ENCODE data around the gene RASA3. TPM values are rescaled to one million over a fixed set of nuclear protein-coding genes. Genes with fewer than 3 reads are reported as not detected.

The RASA3 gene
- total and polyA plus RNA-seq, 10 of the 15 experiments (the other 5 are each of a cell fraction or from before 2014, with no cell fraction given), result 0.79 to 33.9 (median 17.6) TPM

DNA sequence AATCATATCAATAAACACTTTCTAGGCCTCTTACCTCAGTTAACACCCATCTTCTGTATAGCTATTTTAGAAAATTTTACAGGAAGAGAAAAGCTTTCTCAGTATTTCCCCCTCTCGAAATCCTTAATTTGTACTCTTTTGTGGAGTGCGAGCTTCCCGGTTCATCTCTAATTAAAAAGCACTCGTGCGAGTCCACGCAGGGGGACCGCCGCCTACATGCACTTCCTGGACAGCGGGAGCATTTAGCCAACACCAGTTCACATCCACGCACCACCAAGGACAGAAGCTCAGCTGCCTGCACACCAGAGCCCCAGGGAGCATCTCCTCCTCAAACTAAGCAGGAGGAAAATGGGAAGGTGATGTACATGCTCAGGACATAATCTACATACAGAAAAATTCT lies 60.0 kb downstream of the RASA3 start (continued):
- TF ChIP-seq HDAC6 (IDR thresholded peaks at IDR 0.05; ENCODE audit: unreplicated experiment) (no peak), GABPA (IDR thresholded peaks at IDR 0.05; ENCODE audit: low read depth) (no peak), JUND (IDR thresholded peaks at IDR 0.05; ENCODE audit: low read depth, low read length) (no peak)

DNA sequence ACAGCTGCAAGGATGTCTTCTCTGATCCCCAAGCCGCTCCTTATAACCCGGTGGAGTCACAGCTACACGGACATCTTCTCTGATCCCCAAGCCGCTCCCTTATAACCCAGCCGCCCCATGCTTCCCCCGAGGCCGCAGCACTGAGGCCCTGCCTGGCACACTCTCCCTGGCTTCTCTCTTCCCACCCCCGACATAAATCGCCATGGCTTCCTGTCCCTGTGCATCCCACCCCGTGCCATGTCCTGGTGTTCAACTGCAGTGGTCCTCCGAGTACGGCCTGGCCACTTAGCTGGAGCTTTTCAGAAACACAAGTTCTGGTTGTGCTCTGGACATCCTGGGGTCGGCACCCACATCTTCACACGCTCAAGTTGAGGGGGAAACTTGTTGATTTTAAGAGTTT lies 60.4 kb downstream of the RASA3 start:
- DNase-seq (ENCODE audit: low read depth, low spot score), result no peak
- SMC1A ChIA-PET (ENCODE audit: uncharacterized antibody, unreplicated experiment), result no interaction called here
- H2AFZ ChIP-seq (ENCODE audit: control insufficient read depth, low read depth, low read length), result no peak overlapping the region
- H3K4me1 ChIP-seq (ENCODE audit: control insufficient read depth, insufficient read depth, low read length), result peaks cover 15% of the 10 kb centered on the region
- H4K20me1 ChIP-seq (ENCODE audit: control insufficient read depth, insufficient read depth), result no peaks in the 10 kb centered on the region
- POLR2A ChIA-PET, result no interaction called here
- BruUV-seq (replicated peaks), result TSS peak; percentile 44
- no peaks in the 10 kb centered on the region for H3K79me2 ChIP-seq (ENCODE audit: control insufficient read depth, insufficient read depth, low read length)
- CTCF ChIA-PET, result no interaction called here
- RAD21 ChIA-PET (ENCODE audit: unreplicated experiment), result no interaction called here
- H3K9me3 ChIP-seq (replicated peaks; ENCODE audit: control insufficient read depth, insufficient read depth, low read length), result no peaks in the 10 kb centered on the region
- ATAC-seq, result no peak
- H3K4me2 ChIP-seq (ENCODE audit: control insufficient read depth, insufficient read depth), result no peak overlapping the region
- intact Hi-C loops (cut with micrococcal nuclease; ENCODE audit: unreplicated experiment), result no loop called here
- H3K9ac ChIP-seq (ENCODE audit: control insufficient read depth, insufficient read depth, low read length), result no peak overlapping the region
- H3K36me3 ChIP-seq (ENCODE audit: control insufficient read depth in 2 of 2, insufficient read depth in 2 of 2, low read length in 1 of 2), result peaks cover 3 to 14% of the 10 kb centered on the region in 2 experiments
- in situ Hi-C loops (cut with MboI), result no loop called here
- WGBS (ENCODE audit: insufficient coverage, insufficient replicate concordance, low lambda C conversion rate, missing lambda C conversion rate), result 92% methylated on average over 12 of the region's 14 CpGs
- no peaks in the 10 kb centered on the region for H3K27me3 ChIP-seq (replicated peaks in 1 of 2; ENCODE audit: control insufficient read depth in 2 of 2, insufficient read depth in 2 of 2, low read length in 1 of 2)
- H3K4me3 ChIP-seq, result no peak overlapping the region
- no peak for FAIRE-seq
- H3K27ac ChIP-seq (ENCODE audit: control insufficient read depth, insufficient read depth), result no peak overlapping the region
- TF ChIP-seq, protein P1, sequence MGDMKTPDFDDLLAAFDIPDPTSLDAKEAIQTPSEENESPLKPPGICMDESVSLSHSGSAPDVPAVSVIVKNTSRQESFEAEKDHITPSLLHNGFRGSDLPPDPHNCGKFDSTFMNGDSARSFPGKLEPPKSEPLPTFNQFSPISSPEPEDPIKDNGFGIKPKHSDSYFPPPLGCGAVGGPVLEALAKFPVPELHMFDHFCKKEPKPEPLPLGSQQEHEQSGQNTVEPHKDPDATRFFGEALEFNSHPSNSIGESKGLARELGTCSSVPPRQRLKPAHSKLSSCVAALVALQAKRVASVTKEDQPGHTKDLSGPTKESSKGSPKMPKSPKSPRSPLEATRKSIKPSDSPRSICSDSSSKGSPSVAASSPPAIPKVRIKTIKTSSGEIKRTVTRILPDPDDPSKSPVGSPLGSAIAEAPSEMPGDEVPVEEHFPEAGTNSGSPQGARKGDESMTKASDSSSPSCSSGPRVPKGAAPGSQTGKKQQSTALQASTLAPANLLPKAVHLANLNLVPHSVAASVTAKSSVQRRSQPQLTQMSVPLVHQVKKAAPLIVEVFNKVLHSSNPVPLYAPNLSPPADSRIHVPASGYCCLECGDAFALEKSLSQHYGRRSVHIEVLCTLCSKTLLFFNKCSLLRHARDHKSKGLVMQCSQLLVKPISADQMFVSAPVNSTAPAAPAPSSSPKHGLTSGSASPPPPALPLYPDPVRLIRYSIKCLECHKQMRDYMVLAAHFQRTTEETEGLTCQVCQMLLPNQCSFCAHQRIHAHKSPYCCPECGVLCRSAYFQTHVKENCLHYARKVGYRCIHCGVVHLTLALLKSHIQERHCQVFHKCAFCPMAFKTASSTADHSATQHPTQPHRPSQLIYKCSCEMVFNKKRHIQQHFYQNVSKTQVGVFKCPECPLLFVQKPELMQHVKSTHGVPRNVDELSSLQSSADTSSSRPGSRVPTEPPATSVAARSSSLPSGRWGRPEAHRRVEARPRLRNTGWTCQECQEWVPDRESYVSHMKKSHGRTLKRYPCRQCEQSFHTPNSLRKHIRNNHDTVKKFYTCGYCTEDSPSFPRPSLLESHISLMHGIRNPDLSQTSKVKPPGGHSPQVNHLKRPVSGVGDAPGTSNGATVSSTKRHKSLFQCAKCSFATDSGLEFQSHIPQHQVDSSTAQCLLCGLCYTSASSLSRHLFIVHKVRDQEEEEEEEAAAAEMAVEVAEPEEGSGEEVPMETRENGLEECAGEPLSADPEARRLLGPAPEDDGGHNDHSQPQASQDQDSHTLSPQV (IDR thresholded peaks at IDR 0.05), result no peak
- TF ChIP-seq RELB (IDR thresholded peaks at IDR 0.05; ENCODE audit: low read depth), result no peak

Data from GM12878 (cell line).